ENCODE results near the gene H1-8. TPM values are rescaled to one million over a fixed set of nuclear protein-coding genes. Genes with fewer than 3 reads are reported as not detected.
"Not testable (repeated sequence)": the region's sequence is repeated elsewhere in the genome, so short reads cannot be mapped to it uniquely, and the experiment has no call there.

H1-8 gene
- polyA plus RNA-seq, 1 donor, result not detected

- not testable (repeated sequence) for DNase-seq (ENCODE audit: low read depth)
Observed at GRCh38 chr3:129515108-129515820, 27.7 kb upstream of the H1-8 start.

GRCh38 chr3:129515821-129516432 lies 27.0 kb upstream of the H1-8 start:
- not testable (repeated sequence) for DNase-seq (ENCODE audit: low read depth)

GRCh38 chr3:129517516-129517915 lies 25.5 kb upstream of the H1-8 start:
- no peak for DNase-seq (ENCODE audit: low read depth)

GRCh38 chr3:129518038-129518561 lies 24.9 kb upstream of the H1-8 start:
- no peak for DNase-seq (ENCODE audit: low read depth)

- DNase-seq (ENCODE audit: low read depth), result no peak
Observed at GRCh38 chr3:129518581-129518980, 24.4 kb upstream of the H1-8 start.

- DNase-seq (ENCODE audit: low read depth), result no peak
Observed at GRCh38 chr3:129519449-129519848, 23.5 kb upstream of the H1-8 start.

- DNase-seq (ENCODE audit: low read depth), result no peak
Observed at GRCh38 chr3:129519896-129520715, 22.9 kb upstream of the H1-8 start.

GRCh38 chr3:129520960-129521359 lies 22.0 kb upstream of the H1-8 start:
- no peak for DNase-seq (ENCODE audit: low read depth)

GRCh38 chr3:129521611-129522010 lies 21.4 kb upstream of the H1-8 start:
- no peak for DNase-seq (ENCODE audit: low read depth)

GRCh38 chr3:129522953-129523352 lies 20.0 kb upstream of the H1-8 start:
- DNase-seq (ENCODE audit: low read depth), result no peak

GRCh38 chr3:129524081-129524480 lies 18.9 kb upstream of the H1-8 start:
- no peak for DNase-seq (ENCODE audit: low read depth)

GRCh38 chr3:129525341-129525968 lies 17.5 kb upstream of the H1-8 start:
- no peak for DNase-seq (ENCODE audit: low read depth)

- no peak for DNase-seq (ENCODE audit: low read depth)
Observed at GRCh38 chr3:129526121-129526900, 16.7 kb upstream of the H1-8 start.

- DNase-seq (ENCODE audit: low read depth), result no peak
Observed at GRCh38 chr3:129527262-129527661, 15.7 kb upstream of the H1-8 start.

- DNase-seq (ENCODE audit: low read depth), result no peak
Observed at GRCh38 chr3:129528589-129529100, 14.3 kb upstream of the H1-8 start, which contains the start of gene RHO. Gene RHO, plus strand, starts transcription at chr3:129528639. Its CDS starts 95 bp downstream, at chr3:129528734.

GRCh38 chr3:129529436-129530210 lies 13.4 kb upstream of the H1-8 start:
- DNase-seq (ENCODE audit: low read depth), result no peak

GRCh38 chr3:129530251-129530791 lies 12.7 kb upstream of the H1-8 start:
- DNase-seq (ENCODE audit: low read depth), result no peak

- DNase-seq (ENCODE audit: low read depth), result no peak
Observed at GRCh38 chr3:129530821-129531220, 12.2 kb upstream of the H1-8 start.

- DNase-seq (ENCODE audit: low read depth), result no peak
Observed at GRCh38 chr3:129531699-129532098, 11.3 kb upstream of the H1-8 start.

- DNase-seq (ENCODE audit: low read depth), result no peak
Observed at GRCh38 chr3:129532261-129532660, 10.7 kb upstream of the H1-8 start.
